OCI-LY7 (cell line): ENCODE data around the gene LTBP4.

ENCODE experiments used
- EZH2phosphoT487 ChIP-seq: fragments of 200-600 bp; sonication (generic); IDR thresholded peaks from 2 replicates; pipeline ENCODE4 v1.6.1; 2018; ENCODE audit warnings: low read depth, borderline replicate concordance, mild to moderate bottlenecking, mixed run types, antibody characterized with exemption, low read length, moderate library complexity, mixed read lengths
- TF ChIP-seq, protein P1 (sequence below): fragments of 200-600 bp; sonication (generic); conservative IDR thresholded peaks from 2 replicates; pipeline ENCODE4 v1.5.1; 2014; ENCODE audit warnings: mild to moderate bottlenecking, antibody characterized with exemption, low read length, moderate library complexity, mixed read lengths

DNA sequence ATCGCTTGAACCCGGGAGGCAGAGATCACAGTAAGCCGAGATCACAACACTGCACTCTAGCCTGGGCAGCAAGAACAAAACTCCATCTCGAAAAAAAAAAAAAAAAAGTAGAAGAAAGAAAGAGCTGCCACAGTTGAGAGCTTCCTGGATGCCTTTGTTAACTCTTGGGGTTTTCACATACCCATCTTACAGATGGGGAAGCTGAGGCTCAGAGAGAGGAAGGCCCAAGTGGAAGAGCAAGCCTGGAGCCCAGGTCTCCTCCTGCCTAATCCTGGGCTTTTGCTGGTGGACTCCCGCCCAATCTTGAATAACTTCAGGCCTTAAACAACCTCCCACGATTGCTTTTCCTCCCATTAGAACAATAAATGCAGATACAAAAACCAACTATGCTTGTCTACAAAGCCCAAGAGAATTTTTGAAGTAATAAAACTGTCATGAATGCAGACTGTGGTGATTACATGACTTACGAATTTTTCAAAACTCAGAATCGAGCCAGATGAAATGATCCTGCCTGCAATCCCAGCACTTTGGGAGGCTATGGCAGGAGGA is 41.7 kb downstream of the LTBP4 start:
- TF ChIP-seq, protein P1, sequence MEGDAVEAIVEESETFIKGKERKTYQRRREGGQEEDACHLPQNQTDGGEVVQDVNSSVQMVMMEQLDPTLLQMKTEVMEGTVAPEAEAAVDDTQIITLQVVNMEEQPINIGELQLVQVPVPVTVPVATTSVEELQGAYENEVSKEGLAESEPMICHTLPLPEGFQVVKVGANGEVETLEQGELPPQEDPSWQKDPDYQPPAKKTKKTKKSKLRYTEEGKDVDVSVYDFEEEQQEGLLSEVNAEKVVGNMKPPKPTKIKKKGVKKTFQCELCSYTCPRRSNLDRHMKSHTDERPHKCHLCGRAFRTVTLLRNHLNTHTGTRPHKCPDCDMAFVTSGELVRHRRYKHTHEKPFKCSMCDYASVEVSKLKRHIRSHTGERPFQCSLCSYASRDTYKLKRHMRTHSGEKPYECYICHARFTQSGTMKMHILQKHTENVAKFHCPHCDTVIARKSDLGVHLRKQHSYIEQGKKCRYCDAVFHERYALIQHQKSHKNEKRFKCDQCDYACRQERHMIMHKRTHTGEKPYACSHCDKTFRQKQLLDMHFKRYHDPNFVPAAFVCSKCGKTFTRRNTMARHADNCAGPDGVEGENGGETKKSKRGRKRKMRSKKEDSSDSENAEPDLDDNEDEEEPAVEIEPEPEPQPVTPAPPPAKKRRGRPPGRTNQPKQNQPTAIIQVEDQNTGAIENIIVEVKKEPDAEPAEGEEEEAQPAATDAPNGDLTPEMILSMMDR: no peak
- no peak for TF ChIP-seq EZH2phosphoT487
